Measurements from ENCODE around the gene GRAMD2A.

DNA sequence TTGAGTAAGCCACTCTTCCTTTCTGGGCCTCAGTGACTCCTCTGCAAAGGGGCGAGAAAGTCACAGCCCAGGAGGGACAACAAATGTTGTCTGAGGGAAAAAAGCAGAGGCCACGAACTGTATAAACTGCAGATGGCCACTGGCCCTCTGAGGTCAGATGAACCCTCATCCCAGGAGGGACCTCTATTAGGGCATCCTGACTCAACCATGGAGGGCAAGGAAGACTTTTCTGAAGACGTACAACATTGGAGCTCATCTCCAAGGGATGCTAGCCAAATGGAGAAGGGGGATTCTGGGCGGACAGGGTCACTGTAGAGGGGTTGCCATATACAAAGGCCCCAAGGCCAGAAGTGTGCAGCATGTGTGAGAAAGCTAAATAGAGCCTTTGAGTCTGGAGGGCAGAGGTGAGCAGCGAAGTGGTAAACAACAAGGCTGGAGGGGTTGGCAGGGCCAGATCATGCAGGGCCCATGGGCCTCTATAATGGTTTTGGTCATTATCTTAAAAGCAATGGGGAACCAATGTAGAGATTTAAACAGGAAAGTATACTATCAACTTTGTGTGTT lies 16.7 kb downstream of the GRAMD2A start:
- no peak for TF ChIP-seq POLR2A (IDR thresholded peaks at IDR 0.05; ENCODE audit: low read length)
- TF ChIP-seq GATA1 (IDR thresholded peaks at IDR 0.05; ENCODE audit: low read depth, low read length), result no peak
